PFSK-1 (cell line): ENCODE results near the gene DOCK8.

Experiments used
- FOXP2 ChIP-seq: optimal IDR thresholded peaks from 2 replicates; pipeline ENCODE3; 2011; ENCODE audit warnings: borderline replicate concordance, control low read depth, inconsistent platforms; ENCODE audit not compliant: insufficient read depth; ENCODE audit errors: extremely low read length, extremely low read depth
- POLR2AphosphoS5 ChIP-seq: IDR thresholded peaks from 2 replicates; pipeline ENCODE4 v1.6.1; 2012; ENCODE audit warnings: low read depth, mild to moderate bottlenecking, control low read depth, low read length, moderate library complexity
- SIN3A ChIP-seq: IDR thresholded peaks from 2 replicates; pipeline ENCODE4 v1.6.1; 2012; ENCODE audit warnings: mild to moderate bottlenecking, low read length, moderate library complexity, borderline replicate concordance; ENCODE audit not compliant: insufficient read depth
- TAF1 ChIP-seq: IDR thresholded peaks from 2 replicates; pipeline ENCODE4 v1.6.1; 2012; ENCODE audit warnings: low read length, control low read depth, borderline replicate concordance; ENCODE audit not compliant: insufficient read depth
- TF ChIP-seq, protein P1 (sequence below), 2 experiments: IDR thresholded peaks; 2 replicates each; pipeline versions ENCODE4 v1.6.1 to v1.8.0; 2011 to 2012; ENCODE audit warnings: low read depth in 2 of 2, low read length in 2 of 2, control low read depth in 1 of 2, inconsistent platforms in 1 of 2, mild to moderate bottlenecking in 1 of 2, moderate library complexity in 1 of 2; ENCODE audit not compliant: insufficient read depth in 1 of 2

DNA sequence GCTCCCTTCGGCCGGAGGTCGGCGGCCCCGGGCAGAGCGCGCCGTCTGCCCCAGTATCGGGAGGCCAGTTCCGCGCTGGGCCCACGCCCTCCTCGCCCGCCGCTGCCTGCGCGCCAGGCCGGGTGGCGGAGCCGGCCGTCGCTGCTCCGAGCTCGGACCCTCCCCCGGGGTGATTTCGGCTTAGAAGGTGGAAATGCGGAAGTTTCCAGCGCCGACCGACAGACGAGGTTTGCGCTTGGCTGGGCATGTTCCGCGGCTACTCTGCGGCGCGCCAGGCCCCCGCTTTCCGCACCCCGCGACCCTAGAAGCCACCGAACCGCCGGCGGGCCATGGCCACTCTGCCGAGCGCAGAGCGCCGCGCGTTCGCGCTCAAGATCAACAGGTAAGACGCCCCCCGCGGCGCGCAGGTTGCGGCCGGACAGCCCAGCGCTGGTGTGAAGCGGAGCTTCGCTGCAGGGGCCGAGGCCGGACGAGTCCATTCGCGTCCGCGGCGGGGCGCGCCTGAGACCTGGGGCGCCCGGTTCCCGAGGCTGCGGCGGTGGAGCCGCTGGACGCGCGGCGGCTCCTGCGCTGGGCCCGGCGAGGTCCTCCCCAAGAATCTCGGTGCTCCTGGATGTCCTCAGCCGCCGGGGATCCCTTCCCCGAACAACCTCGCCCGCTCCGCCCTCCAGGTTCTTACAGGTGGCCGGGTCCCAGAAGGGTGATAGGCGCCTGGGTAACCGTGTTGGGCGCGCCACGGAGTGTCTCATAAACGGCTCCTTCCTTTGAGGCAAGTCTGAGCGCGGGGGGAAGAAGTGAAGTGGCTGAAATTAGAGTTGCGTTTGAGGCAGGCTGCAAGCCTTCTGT is at the start of gene DOCK8:
- TF ChIP-seq, protein P1, sequence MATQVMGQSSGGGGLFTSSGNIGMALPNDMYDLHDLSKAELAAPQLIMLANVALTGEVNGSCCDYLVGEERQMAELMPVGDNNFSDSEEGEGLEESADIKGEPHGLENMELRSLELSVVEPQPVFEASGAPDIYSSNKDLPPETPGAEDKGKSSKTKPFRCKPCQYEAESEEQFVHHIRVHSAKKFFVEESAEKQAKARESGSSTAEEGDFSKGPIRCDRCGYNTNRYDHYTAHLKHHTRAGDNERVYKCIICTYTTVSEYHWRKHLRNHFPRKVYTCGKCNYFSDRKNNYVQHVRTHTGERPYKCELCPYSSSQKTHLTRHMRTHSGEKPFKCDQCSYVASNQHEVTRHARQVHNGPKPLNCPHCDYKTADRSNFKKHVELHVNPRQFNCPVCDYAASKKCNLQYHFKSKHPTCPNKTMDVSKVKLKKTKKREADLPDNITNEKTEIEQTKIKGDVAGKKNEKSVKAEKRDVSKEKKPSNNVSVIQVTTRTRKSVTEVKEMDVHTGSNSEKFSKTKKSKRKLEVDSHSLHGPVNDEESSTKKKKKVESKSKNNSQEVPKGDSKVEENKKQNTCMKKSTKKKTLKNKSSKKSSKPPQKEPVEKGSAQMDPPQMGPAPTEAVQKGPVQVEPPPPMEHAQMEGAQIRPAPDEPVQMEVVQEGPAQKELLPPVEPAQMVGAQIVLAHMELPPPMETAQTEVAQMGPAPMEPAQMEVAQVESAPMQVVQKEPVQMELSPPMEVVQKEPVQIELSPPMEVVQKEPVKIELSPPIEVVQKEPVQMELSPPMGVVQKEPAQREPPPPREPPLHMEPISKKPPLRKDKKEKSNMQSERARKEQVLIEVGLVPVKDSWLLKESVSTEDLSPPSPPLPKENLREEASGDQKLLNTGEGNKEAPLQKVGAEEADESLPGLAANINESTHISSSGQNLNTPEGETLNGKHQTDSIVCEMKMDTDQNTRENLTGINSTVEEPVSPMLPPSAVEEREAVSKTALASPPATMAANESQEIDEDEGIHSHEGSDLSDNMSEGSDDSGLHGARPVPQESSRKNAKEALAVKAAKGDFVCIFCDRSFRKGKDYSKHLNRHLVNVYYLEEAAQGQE (IDR thresholded peaks at IDR 0.05; ENCODE audit: insufficient read depth in 1 of 2, low read depth in 2 of 2, low read length in 2 of 2): no peak
- TF ChIP-seq TAF1 (no peak), POLR2AphosphoS5 (no peak), FOXP2 (no peak), SIN3A (no peak)
